ENCODE data around the gene BANF1.

- TF ChIP-seq CTCF (IDR thresholded peaks at IDR 0.05; ENCODE audit: insufficient read depth, low read depth, low read length) = no peak
- no peak for TF ChIP-seq EZH2 (IDR thresholded peaks at IDR 0.05; ENCODE audit: insufficient read depth, low read length)
These were observed 37.5 kb downstream of the BANF1 start for GRCh38 chr11:66039765-66040164.

Measured in astrocyte (in vitro differentiated cells and primary cell).